Metanephros (tissue), 1 donor: ENCODE data around the gene ACSF3. TPM values are rescaled to one million over a fixed set of nuclear protein-coding genes. Genes with fewer than 3 reads are reported as not detected.

Experiments used
- total RNA-seq: library from RNA; depleted of rRNA; stranded (reverse); fragments of >200 nt; gene quantifications from one replicate; pipeline ENCODE4 v1.2.3, GENCODE V29; 2014

The ACSF3 gene
- 36.1 TPM for total RNA-seq

DNA sequence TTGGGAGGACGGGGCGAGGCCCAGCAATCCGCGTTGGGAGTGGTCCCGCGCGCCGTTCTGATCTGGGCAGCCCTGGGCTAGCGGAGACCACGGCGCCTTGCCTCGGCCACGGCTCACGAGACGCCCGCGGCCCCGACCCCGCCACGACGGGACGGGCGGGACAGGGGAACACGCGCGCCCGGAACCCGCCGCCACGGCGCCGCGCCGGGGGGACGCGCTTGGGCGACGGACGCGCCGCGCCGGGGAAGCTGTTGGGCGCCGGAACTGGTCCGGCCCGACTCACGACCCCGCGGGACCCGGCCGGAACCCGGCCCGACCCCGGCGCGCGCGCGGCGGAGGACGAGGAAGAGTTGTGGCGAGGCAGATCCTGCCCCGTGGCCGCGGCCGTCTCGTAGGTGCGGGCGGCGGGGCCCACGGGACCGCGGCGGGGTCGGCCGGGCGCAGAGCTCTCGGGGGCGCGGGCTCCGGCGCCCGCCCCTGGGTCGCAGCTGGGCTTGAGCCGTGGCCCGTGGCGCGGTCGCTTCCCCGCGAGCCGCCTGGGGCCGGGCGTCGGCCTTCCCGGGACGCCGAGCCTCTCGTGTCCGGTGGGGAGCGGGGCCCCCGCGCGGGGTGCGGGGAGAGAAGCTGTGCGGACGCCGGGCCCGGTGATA, at the start of gene ACSF3:
Gene ACSF3 (plus strand): TSS at position 251 of the 650 bp plus-strand sequence. CDS start 6,830 bp downstream, outside the sequence.

DNA sequence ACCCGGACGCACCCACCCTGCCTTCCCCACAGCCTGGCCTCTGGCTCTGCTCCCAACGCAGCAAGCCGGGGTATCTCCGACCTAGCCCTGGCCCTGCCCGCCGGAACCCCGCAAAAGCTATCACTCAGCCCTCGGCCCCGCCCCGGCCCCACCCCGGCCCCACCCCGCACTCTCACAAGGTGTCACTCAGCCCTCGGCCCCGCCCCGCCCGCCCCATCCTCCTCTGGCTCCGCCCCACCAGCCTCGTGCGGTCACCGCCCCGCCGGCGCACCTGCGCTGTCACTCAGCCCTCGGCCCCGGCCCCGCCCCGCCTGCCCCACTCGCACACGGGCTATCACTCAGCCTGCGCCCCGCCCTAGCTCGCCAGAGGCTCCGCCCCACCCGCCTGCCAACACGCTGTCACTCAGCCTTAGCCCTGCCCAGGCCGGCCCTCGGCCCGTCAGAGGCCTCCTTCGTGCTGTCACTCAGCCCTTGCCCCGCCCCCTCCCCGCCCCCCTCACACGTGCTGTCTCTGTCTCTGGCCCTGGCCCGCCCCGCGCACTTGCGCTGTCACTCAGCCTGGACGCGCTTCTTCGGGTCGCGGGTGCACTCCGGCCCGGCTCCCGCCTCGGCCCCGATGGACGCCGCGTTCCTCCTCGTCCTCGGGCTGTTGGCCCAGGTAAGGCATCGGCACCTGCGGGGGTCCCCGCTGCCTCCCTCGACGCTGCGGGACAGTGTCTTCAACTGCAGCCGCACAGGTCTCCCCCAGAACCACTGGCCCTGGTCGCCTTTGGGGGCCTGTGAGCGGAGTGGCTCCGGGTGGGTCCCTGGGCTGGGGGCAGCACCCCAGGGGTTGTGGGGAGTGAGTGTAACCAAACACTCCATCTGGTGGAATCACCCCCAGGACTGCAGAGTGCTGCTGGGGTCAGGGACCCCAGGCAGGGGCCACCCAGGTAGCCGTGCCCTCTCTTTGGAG, 77.8 kb downstream of the ACSF3 start, which contains the start of gene CDH15:
Gene CDH15 (plus strand): TSS at position 533 of the 955 bp plus-strand sequence. CDS start 84 bp downstream, at position 617.

DNA sequence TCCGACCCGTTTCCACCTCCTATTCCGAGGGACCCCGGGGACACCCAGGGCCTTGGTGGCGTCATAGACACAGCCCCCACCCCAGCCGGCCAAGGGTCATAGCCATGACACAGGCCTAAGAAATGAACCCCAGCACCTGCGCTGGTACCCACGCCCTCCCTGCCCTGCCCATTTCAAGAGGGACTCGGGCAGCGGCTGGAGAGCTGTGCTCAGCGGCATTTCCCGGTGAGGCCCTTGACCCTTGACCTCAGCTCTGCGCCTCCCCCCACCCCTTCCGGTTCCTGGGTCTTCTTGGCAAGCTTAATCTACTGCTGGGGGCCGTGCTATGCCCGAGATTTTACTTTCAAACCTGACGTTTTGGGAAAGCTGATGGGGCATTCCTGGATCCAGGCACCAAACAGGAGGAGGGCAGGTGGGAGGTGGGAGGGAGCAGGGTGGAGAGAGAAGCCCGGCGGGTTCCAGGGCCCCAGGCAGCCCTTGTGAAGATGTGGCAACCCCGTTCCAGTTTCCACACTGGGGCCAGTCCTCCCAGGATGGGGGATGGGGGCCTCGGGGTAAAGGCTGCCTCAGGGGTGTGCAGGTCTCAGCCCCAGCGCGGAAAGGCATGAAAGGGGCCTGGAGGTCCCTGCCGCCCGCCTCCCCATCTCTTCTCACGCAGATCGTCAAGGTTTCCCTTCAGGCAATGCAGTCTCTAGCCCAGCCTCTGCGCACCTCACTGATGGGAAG, 106.6 kb downstream of the ACSF3 start, which contains the start of gene SLC22A31:
Gene SLC22A31 (minus strand): TSS at position 414 of the 726 bp plus-strand sequence. CDS start 36 bp downstream, at position 378.

Other genes with a start within 250 kb of the ACSF3 start
- gene GALNS, start 236.9 kb upstream of the ACSF3 start, total RNA-seq, result 25.5 TPM
- 38.4 TPM for gene TRAPPC2L, start 236.7 kb upstream of the ACSF3 start, total RNA-seq
- gene PABPN1L, start 227.2 kb upstream of the ACSF3 start, total RNA-seq, result not detected
- 4.4 TPM for gene CBFA2T3, start 116.6 kb upstream of the ACSF3 start, total RNA-seq
- 18.3 TPM for gene CDH15, start 77.9 kb downstream of the ACSF3 start, total RNA-seq
- 0.47 TPM for gene SLC22A31, start 106.7 kb downstream of the ACSF3 start, total RNA-seq
- gene ZNF778, start 123.9 kb downstream of the ACSF3 start, total RNA-seq, result 12.7 TPM